HUES64 (cell line): ENCODE measurements around the gene KRTAP4-6.
"Not testable (repeated sequence)": the region's sequence is repeated elsewhere in the genome, so short reads cannot be mapped to it uniquely, and the experiment has no call there.

Experiments used
- H3K27ac ChIP-seq: 2 replicates; pipeline ENCODE4 v1.7.0; 2013; ENCODE audit warnings: low read depth, low read length, inconsistent platforms
- H3K27me3 ChIP-seq: 2 replicates; pipeline ENCODE4 v1.6.1; 2013; ENCODE audit warnings: mild to moderate bottlenecking, low read length; ENCODE audit not compliant: insufficient read depth
- H3K36me3 ChIP-seq: 2 replicates; pipeline ENCODE4 v1.6.1; 2013; ENCODE audit warnings: mild to moderate bottlenecking, low read length; ENCODE audit not compliant: insufficient read depth
- H3K4me1 ChIP-seq: 2 replicates; pipeline ENCODE4 v1.6.1; 2013; ENCODE audit warnings: mild to moderate bottlenecking, low read length, moderate library complexity; ENCODE audit not compliant: insufficient read depth
- H3K4me3 ChIP-seq: 2 replicates; pipeline ENCODE4 v1.5.1; 2013; ENCODE audit warnings: mild to moderate bottlenecking, low read length, moderate library complexity
- H3K9ac ChIP-seq: 2 replicates; pipeline ENCODE4 v1.6.1; 2013; ENCODE audit warnings: mild to moderate bottlenecking, low read depth, low read length
- H3K9me3 ChIP-seq: 2 replicates; pipeline ENCODE4 v1.6.1; 2013; ENCODE audit warnings: low read depth, low read length; ENCODE audit not compliant: insufficient read depth
- WGBS: fragments of 150-250, 120-280 bp; methylation state at CpG from one replicate; pipeline ENCODE4 v1.1.7; 2013; ENCODE audit warnings: missing lambda C conversion rate; 5-methylcytosine and 5-hydroxymethylcytosine counted together

KRTAP4-6 gene

DNA sequence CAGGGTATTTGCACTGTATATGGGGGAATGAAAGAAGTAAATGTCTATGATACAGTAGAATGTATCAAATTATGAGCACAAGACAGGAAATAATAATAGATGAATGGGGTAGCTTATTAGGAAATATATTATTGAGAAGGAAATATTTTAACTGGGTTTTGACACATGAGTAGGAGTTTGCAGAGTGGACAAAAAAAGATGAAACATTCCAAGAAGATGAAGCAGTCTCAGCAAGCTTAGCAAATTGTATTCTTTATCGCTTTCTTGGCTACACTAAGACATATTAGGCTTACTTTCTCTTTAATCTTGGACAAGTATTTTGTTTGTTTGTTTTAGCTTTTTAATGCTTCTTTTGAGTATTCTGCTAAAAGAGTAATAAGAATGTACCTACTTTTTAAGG, 36.4 kb downstream of the KRTAP4-6 start:
- H3K9ac ChIP-seq, result no peak overlapping the region
- no peaks in the 10 kb centered on the region for H3K9me3 ChIP-seq
- WGBS, result no CpG with 5 or more reads among the region's 1 CpG
- H3K27ac ChIP-seq, result no peak overlapping the region
- no peak overlapping the region for H3K4me3 ChIP-seq
- H3K4me1 ChIP-seq, result peaks cover 21% of the 10 kb centered on the region
- H3K27me3 ChIP-seq, result no peaks in the 10 kb centered on the region
- no peaks in the 10 kb centered on the region for H3K36me3 ChIP-seq

DNA sequence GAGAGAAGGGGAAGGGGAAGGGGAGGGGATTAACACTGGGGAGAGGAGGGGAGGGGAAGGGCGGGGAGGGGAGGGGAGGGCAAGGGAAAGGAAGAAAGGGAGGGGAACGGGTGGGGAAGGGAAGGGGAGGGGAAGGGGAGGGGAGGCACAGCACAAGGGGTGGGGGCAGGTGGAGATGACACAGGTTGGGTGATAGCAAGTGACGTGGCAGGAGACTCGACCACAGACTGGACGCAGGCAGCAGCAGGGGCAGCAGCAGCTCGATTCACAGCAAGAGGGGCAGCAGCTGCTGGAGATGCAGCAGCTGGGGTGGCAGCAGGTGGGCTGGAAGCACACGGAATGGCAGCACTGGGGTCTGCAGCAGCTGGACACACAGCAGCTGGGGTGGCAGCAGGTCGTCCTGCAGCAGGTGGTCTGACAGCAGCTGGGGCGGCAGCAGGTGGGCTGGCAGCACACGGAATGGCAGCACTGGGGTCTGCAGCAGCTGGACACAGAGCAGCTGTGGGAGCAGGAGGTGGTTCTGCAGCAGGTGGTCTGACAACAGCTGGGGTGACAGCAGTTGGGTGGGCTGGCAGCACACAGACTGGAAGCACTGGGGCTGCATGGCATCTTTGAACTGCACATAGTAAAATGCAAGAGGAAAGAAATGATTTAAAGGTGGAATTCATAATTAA, 38.6 kb downstream of the KRTAP4-6 start, which contains the start of gene KRTAP4-16:
Gene KRTAP4-16, minus strand, starts transcription at position 624 of the 674 bp plus-strand sequence. Its CDS starts 0 bp downstream, at position 624.
- Histone ChIP-seq H3K4me3 (no peak within 1 kb of the TSS), H3K27me3 (no peaks in the 10 kb centered on the region), H3K9me3 (no peaks in the 10 kb centered on the region), H3K9ac (no peak within 1 kb of the TSS), H3K36me3 (no peaks in the 10 kb centered on the region), H3K27ac (no peak within 1 kb of the TSS), H3K4me1 (peaks cover 4% of the 10 kb centered on the region)
- WGBS, result 61% methylated on average over 9 of the region's 10 CpGs

DNA sequence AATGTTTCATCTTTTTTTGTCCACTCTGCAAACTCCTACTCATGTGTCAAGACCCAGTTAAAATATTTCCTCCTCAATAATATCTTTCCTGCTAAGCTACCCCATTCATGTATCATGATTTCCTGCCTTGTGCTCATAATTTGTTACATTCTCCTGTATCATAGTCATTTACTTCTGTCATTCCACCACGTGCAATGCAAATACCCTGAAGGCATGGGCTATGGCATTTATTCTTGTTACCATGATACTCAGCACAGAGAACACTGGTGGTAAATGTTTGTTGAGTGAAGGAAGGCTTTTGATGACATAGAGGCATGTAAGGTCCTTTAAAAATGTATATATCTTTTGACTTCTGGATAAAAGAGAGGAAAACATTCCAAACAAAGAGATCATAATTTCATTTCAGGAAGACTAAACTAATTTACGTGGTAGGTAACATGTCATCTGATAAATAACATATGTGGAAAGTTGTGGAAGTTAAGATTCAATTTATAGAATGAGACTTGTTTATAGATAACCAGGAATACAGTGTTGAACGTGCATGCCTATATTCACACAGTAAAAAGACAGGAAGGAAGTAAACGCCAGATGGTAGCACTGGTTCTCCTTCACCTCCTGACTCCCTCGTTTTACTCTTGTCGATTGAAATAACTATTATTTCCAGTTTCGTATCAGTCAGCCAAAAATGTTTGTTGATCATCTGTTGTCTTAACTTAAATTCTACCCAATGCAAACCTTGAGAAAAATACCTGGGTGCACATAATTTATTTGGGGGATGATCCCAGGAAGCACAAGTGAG, 40.5 kb downstream of the KRTAP4-6 start:
- 95% methylated on average over 7 of the region's 7 CpGs for WGBS
- not testable (repeated sequence) for H3K36me3 ChIP-seq, H3K4me1 ChIP-seq, H3K9ac ChIP-seq, H3K9me3 ChIP-seq, H3K27ac ChIP-seq, H3K27me3 ChIP-seq, H3K4me3 ChIP-seq

DNA sequence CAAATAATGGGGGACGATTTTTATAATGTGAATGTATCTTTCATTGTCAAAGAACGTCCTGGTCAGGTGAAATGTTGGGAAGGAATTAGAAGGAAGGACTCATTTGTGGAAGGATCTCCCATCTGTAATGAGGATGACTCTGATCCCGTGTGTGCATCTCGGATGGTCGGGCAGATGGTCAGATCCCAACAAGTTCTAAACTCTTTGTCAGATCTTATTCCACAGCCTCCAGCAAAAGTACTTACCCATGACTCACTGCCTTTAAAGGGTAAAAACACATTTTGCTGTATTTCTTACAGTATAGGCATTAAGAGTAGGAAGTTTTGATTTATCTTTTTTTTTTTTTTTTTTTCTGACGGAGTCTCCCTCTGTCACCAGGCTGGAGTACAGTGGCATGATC, 41.9 kb downstream of the KRTAP4-6 start:
- 94% methylated on average over 6 of the region's 6 CpGs for WGBS
- H3K36me3 ChIP-seq, result no peaks in the 10 kb centered on the region
- H3K27ac ChIP-seq, result no peak overlapping the region
- no peak overlapping the region for H3K4me3 ChIP-seq
- H3K9ac ChIP-seq, result no peak overlapping the region
- H3K9me3 ChIP-seq, result 0 out of 2 replicates have a peak, but pooled peaks cover 3% of the 10 kb centered on the region
- no peaks in the 10 kb centered on the region for H3K4me1 ChIP-seq
- no peaks in the 10 kb centered on the region for H3K27me3 ChIP-seq

DNA sequence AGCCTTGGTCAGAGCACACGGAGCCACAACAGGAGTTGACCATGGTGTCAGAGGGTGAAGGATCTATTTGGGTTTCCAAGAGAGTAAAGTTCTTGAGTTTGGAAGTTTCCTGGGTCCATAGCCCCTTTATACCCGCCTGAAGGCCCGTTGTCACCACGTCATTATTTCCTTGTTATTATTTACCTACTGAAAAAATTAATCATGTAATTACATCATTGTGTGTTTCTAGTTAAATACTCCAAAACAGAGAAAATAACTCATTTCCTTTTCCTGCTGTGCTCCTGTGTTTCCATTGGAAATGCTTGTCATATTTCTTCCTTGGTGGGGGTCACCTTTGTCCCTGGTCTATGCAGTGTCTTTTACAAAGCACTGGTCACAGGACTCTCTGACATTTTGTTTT, 42.3 kb downstream of the KRTAP4-6 start, which contains the start of gene KRTAP4-8:
Gene KRTAP4-8, minus strand, starts transcription at position 101 of the 400 bp plus-strand sequence. Its CDS starts 58 bp downstream, at position 43.
- Histone ChIP-seq H3K9me3 (0 out of 2 replicates have a peak, but pooled peaks cover 3% of the 10 kb centered on the region), H3K4me1 (no peaks in the 10 kb centered on the region), H3K27ac (no peak within 1 kb of the TSS), H3K36me3 (no peaks in the 10 kb centered on the region), H3K9ac (no peak within 1 kb of the TSS), H3K4me3 (no peak within 1 kb of the TSS), H3K27me3 (no peaks in the 10 kb centered on the region)
- WGBS, result 73% methylated on average over 1 of the region's 4 CpGs

DNA sequence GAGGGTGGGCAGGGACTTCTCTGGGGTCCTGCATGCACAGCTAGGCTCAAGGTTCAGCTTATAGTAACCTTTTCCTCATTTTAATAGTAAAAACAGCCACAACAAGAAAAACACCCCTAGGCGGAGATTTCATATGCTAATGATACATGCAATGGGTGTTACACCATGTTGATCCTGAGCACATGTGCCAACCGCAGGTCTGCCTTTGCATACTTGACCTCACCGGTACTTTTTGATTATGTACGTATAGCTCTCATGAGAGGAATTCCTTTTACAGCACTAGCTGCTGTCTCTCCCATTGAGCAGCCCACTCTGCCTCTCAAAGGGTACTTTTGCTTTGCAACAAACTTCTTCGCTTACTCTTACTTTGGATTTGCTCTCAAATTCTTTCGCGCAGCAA, 44.3 kb downstream of the KRTAP4-6 start:
- Histone ChIP-seq H3K36me3 (no peaks in the 10 kb centered on the region), H3K27ac (no peak overlapping the region), H3K27me3 (no peaks in the 10 kb centered on the region), H3K4me3 (no peak overlapping the region), H3K9me3 (peaks cover 18% of the 10 kb centered on the region; the same call in 1 of the 2 replicates), H3K4me1 (no peaks in the 10 kb centered on the region), H3K9ac (no peak overlapping the region)
- 96% methylated on average over 7 of the region's 7 CpGs for WGBS
